HG03097 (cell line): ENCODE data around the gene THSD7A.
"Not testable (repeated sequence)": the region's sequence is repeated elsewhere in the genome, so short reads cannot be mapped to it uniquely, and the experiment has no call there.

Source experiments
- ATAC-seq: cut with Tn5 transposase; IDR thresholded peaks from one replicate; pipeline ENCODE4 v1.9.1; 2021; ENCODE audit not compliant: unreplicated experiment, low FRiP score

The THSD7A gene

DNA sequence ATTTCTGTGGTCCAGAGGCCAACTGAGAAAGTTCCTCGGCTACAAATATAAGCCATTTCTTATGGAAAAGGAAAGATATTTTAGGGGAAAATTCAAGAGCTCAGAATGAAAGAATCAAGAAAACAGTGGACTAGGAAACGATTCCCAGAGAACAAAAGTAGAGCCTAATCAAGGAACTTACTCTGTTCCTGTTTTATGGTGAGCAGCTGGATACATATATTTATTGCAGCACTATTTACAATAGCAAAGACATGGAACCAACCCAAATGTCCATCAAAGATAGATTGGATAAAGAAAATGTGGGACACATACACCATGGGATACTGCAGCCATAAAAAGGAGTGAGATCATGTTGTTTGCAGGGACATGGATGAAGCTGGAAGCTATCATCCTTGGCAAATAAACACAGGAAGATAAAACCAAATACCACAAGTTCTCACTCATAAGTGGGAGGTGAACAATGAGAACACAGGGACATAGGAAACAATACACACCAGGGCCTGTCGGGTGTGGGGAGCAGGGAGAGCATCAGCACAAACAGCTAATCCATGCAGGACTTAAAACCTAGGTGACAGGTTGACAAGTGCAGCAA, 298.7 kb downstream of the THSD7A start:
- no peak for ATAC-seq

DNA sequence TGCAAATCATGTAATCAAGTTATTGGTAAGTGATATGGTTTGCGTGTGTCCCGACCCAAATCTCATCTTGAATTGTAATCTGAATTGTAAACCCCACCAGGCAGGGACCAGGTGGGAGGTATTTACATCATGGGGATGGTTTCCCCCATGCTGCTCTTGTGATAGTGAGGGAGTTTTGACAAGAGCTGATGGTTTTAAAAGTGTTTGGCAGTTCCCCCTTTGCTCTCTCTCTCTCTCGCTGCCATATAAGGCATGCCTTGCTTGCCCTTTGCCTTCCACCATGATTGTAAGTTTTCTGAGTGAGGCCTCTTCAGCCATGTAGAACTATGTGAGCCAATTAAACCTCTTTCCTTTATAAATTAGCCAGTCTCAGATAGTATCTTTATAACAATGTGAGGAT, 302.6 kb downstream of the THSD7A start:
- ATAC-seq, result no peak

DNA sequence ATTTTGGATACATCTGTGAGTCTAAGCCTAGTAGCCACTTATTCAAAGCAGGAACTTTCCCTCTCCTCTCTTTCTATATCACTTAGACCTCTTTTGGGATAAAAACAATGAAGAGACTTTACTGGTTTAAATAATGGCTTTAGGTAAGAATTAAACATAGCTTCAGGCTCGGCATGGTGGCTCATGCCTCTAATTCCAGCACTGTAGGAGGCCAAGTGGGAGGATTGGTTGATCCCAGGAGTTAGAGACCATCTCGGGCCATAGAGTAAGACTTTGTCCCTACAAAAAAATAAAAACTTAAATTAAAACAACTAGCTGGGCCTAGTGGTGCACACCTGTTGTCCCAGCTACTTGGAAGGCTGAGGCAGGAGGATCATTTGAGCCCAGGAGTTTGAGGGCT, 304.3 kb downstream of the THSD7A start:
- no peak for ATAC-seq

DNA sequence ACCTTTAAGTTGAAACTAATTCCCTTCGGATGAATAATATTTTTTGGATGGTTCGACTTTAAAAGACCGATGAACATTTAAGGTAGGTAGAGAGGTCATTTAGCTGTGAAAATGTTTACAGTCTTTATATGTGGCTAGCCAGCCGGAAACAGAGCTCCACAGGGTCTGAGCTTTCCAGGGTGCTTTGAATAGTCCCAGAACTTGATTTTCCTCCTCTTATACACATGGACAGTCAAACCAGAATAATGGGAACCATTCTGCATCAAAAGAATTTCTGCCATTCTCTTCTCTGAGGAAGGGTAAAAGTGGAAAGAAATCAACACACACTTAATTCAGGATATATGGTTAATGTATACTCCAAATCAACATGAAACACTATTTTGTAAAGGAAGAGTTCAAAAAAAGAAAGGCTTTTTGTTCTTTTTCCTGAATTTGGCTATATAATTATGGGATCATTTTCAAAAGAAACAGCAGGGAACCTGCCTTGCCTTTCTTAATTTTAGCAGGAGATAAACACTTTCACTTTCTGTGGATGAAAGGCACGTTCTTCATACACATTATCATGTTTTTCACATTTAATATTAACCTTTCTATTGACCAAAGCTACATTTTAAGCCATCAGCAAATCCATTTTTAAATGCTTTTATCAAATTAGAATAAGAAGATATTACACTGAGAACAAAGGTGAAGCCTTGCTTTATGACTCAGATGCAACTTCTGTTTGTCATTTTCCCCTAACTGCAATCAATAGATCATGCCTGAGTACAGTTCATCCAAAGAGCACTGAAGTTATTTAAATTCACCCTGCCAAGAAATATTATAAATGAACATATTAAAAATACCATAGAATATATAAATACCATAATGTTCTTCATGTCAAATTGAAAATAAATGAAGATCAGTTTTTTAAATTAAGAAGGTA, 307.3 kb downstream of the THSD7A start:
- ATAC-seq, result no peak

DNA sequence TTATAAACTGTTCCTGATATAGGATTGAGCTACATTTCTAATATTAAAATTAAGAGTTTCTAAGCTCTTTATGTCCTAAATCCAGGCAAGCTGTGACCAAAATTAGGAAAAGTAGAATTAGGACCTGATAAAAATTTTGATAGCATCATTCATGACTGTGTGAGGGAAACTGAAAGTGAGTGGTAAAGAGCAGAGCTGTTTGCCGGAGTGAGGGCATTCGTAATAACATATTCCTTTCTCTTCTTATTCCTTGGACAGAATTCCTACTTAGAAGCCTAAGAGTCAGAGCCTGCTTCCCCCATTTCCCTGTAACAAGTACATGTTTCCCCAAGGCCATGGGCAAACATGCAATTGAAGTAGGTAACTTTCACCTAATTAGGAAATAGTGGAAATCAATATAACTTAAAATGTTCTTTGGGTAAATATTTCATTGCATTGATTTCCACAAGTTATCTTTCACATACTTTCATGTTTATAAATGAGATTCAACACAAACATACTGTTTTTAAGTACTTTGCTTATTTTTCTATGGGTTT, 310.0 kb downstream of the THSD7A start:
- not testable (repeated sequence) for ATAC-seq

DNA sequence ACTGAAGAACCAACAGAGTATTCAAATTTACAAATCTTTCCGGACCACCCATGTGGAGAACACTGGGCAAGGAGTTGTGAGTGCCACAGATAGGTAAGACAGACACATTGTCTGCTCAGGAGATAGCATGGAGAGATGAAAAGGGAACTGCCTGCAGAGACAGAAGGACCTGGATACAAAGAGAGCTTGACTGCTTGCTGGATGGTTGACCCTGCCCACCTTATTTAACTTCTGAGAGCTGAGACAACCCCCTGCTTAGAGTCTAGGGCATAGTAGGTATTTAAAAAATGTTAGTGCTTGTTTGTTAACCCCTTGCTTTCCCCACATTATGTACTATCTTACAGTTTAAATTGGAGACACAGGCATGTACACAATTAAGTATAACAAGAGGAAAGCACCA, 314.1 kb downstream of the THSD7A start:
- ATAC-seq, result no peak

DNA sequence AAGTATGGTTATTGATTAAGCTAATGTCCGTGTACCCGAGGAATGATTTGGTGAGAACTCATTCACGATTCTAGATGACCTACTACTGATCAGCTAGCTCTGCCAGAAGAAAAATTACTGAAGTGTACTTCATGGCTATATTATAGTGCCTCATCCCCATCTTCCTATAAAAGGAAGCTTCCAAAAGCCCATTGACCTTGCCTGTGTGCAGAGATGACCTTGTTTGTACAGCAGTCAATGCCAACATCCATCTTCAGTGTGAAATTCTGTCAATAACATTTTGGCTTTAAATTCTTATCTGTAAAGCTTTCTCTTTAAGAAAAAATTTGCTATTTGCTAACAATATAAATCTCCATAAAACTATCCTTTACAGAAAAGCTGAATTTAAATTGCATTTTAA, 315.7 kb downstream of the THSD7A start:
- no peak for ATAC-seq

DNA sequence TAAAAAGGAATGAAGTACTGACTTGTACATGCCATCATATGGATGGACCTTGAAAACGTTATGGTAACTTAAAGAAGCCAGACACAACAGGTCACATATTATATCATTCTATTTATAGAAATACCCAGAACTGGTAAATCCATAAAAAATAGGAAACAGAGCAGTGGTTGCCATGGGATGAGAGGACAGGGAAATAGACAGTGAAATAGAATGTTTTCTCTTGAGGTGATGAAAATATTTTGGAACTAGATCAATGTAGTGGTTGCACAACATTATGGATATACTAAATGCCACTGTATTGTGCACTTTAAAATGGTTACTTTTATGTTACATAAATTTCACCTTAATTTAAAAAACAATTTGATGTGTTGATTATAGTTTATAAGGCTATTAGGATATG, 318.5 kb downstream of the THSD7A start:
- no peak for ATAC-seq

DNA sequence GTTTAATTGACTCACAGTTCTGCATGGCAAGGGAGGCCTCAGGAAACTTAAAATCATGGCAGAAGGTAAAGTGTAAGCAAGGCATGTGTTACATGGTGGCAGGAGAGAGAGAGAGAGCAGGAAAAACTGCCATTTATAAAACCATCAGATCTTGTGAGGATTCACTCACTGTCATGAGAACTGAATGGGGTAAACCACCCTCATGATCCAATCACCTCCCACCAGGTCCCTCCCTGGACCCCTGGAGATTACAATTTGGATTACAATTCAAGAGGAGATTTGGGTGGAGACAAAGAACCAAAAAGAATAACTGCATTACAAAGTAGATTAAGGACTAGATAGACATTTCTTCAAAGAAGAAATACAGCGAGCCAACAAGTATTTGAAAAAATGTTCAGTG, 324.1 kb downstream of the THSD7A start:
- ATAC-seq, result no peak

DNA sequence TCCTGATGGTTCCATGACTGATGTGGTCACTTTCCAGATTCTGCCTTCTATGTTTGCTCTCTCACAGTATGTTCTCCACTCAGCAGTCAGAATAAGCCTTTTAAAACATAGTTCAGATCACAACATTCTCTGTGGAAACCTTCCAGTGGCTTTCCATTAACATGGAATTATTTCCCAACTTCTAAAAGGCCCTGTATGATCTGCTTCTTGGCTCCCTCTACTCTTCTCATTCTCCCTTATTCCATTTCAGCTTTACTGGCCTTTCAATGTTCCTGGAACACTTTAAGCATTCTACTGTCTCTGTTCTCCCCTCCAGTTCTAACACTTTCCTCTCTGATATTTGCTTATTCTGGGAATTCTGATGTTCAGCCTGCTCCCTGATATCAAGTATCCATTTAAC, 325.6 kb downstream of the THSD7A start:
- ATAC-seq, result no peak

DNA sequence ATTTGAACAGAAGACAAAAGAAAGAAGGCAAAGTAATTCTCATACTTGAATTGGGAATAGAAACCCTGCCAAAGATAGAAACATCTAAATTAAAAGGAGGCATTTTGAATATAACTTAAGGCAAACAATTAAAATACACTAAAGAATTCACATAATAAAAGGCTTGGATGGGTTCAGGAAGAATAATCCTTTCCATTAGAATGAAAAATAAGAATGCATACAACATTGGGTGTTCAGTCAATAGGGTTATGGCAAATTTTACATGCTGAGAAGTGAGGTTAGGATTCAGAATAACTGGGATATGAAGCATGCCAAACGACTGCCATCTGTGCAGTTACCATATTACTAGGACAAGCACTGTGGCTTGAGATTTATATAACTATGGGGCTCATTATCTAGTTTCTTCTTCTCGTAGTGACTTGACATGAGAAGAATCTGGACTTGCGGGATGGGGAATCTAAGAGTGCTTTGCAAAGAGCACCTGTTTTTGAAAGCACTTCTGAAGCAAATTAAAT, 326.5 kb downstream of the THSD7A start:
- ATAC-seq, result no peak

DNA sequence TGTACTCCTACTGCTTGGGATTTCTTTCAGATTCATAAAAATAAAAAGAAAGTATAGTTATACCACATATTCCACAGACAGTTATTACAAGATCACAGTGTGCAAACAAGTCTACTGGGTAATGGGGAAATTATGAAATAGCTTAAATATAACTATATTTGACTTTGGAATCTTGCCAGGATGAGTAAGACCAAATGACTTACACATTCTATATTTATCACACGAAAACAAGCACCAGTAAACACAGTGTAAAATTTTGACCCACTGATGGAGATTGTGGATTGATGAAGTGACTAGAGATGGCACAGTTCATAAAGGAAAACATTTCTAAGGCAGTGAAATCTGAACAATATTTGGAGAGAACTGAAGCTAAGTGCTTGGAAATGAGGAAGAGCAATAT, 339.7 kb downstream of the THSD7A start:
- ATAC-seq, result no peak

DNA sequence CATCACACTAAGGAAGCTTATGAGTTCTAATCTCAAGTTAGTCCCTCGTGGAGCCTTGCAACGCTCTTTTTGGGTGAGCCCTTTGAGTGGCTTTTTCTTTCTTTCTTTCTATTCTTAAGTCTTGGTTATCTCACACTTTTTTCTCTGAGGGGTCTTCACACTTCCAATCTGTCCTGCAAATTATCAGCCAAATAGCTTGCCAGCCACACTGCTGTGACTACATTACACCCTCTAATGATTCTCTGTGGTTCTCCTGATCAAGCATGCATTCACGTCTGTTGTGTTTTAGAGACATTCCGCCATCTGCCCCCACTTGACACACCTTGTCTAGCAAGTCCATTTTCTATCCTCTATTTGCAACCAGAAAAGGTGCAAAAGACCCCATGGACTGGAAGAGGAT, 340.2 kb downstream of the THSD7A start:
- no peak for ATAC-seq

DNA sequence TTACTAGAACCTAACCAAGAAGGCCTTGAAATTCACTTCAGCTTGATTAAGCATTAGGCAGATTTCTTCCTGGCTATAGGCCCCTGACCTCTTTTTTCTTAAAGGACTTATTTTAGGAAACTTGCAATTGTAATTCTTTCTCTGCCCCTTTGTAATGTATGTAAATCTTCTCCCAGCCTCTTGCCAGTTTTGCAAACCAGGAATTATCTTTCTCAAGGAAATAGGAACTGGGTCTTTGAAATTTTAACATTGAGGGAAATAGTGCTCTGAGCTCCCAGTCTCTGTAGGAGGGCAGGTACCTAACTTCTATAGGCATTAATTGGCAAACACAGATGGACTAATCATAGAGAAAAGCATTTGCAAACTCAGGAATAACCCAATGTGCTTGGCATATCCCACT, 342.7 kb downstream of the THSD7A start:
- ATAC-seq, result no peak

DNA sequence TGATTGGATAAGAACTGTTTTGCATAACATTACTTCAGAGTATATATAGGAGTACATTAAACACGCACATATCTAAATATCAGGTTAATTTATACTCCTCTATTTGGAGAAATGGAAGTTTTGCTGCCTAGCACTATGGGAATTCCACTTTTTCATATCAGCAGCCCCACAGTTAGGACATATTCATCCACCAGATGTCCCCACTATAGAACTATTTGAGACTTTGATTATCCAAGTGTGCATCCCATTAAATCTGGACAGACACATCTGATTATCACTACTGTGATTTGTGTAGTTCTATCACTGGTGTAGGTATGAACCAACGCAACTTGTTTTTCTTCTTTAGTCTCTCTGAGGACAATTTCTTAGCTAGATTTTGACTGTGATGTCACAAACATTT, 345.7 kb downstream of the THSD7A start:
- no peak for ATAC-seq

DNA sequence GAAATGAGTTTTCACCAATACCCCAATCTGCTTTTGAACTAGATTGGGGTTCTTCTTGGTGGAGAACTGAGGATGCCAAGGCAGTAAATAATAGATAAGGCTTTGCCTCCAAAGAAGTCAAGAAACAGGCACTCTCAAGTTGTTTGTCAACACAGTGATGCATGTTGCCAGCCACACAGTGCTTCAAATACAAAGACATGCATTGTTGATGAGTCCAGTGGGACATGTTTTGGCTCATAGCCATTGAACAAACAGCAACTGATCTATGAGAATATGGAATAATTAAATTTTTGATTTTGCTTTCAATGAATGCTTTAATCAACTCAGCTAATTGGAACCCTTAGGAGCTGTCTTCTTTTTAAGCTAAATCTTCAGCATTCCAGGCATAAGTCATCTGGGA, 346.4 kb downstream of the THSD7A start:
- no peak for ATAC-seq

DNA sequence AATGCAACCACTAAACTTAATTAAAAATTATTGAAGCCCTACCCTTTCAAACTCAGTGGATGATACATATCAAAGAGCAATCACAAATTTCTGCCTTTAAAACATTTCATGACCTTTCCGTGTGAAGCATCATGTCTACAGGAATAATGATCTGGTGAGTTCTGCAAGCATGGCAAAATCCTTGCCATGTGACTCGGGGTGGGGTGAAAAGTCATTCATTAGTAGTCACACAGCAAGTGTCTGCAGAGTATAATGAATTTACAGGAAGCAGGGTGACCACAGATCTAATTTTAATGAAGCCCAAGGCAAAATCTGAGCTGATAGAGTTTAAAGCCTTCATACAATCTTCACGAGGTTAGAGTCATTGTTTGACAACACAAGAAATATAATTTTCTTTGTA, 351.9 kb downstream of the THSD7A start:
- no peak for ATAC-seq

DNA sequence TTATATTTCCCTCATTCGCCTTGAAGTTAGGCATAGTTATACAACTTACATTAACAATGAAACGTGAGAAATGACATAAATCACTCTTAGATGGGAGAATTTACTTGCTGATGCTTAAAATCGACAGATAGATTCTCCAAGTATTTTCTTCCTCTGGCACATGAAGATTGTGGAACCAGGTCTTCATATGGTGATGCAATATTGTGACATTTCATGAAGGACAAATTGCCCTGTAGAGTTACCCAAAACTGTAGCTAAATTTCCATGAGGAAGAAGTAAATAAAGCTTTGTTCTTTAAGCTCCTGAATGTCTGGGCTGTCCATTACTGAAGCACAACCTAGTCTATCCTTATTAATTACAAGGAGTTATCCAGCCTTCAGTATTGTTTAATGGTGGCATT, 353.1 kb downstream of the THSD7A start:
- ATAC-seq, result no peak

DNA sequence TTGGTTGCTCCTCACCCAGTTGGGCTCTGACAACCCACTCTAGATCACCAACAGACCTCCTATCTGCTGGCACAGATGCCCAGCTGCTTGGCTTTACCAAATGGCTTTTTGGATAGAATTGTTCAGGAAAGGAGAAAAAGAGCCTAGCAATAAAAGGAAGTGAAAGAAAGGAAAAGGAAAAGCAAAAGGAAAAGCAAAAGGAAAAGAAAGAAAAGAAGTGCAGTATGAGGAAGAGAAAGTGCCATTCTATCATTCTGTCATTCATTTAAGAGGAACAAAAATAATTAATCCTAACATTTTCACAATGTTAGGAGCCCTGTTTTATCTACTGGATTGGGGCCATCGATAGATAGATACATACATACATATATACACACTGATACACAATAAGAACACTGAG, 353.6 kb downstream of the THSD7A start:
- no peak for ATAC-seq

DNA sequence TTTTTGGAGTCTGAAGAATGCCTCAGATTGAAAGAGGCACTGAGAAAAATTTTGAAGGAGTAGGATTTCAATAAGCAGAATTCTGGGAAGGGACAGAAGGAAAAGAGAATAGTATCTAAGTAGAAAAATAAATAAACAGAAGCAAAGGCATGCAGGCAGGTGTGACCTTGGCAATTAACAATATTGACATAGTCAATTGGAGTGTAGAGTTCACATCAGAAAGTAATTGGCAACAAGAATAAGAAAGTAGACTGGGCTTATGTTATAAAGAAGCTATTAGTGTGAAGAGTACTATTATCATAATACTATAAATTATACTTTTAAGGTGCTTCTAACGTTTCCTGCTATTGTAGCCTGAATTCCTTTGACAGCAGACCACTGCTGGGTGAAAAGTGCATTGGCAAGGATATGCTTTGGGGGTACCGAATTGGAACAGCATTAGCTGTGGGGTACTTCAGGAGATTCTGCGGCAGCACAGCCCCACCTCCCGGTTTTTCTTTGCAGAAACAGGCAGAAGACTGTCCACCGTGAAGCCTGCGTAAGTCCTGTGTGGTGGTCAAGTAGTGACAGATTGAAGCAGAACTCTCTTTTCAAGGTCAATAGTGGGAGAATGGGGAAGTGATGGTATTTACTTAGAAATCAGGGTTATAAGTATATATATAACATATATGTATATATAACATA, 357.0 kb downstream of the THSD7A start:
- no peak for ATAC-seq

DNA sequence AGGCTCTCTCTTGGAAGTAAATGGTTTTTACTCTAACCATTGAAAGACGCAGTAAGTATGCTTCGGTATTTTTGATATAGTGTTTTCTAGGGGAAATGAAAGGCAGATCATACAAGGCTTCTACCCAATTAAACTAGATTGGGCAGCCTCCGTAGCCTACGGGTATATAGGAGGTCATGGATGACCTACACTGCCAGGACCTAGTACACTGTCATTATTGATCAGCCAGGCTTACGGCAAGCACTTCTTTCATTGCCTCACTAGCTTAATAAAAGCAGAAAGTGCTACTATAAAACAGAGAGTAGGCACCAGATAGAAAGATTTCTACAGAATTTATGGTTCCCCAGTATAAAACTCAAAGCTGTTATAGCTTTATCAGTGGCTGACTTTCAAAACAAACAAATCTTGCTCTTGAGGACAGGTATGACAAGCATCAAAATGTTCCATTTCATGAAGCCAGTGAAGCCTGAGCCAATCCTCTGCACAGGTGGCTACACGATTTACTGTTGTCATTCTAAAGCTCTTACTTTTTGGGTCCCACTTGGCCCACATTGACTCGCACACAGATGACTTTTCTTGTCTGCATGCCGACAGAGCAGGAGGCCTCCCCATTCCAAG, 358.1 kb downstream of the THSD7A start:
- ATAC-seq, result no peak
